GM21360 (cell line): Measurements from ENCODE around the gene PDE2A.
"Not testable (repeated sequence)": the region's sequence is repeated elsewhere in the genome, so short reads cannot be mapped to it uniquely, and the experiment has no call there.

Source experiments
- ATAC-seq: cut with Tn5 transposase; IDR thresholded peaks from one replicate; pipeline ENCODE4 v1.9.1; 2021; ENCODE audit warnings: mild to moderate bottlenecking, moderate library complexity; ENCODE audit not compliant: unreplicated experiment

Gene PDE2A

DNA sequence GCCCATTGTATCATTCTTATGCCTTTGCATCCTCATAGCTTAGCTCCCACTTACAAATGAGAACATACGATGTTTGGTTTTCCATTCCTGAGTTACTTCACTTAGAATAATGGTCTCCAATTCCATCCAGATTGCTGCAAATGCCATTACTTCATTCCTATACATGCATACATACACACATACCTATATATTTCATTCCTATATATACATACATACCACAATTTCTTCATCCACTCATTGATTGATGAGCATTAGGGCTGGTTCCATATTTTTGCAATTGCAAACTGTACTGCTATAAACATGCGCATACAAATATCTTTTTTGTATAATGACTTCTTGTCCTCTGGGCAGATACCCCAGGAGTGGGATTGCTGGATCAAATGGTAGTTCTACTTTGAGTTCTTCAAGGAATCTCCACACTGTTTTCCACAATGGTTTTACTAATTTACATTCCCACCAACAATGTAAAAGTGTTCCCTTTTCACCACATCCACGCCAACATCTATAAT is 119.2 kb downstream of the PDE2A start:
- ATAC-seq, result not testable (repeated sequence)

DNA sequence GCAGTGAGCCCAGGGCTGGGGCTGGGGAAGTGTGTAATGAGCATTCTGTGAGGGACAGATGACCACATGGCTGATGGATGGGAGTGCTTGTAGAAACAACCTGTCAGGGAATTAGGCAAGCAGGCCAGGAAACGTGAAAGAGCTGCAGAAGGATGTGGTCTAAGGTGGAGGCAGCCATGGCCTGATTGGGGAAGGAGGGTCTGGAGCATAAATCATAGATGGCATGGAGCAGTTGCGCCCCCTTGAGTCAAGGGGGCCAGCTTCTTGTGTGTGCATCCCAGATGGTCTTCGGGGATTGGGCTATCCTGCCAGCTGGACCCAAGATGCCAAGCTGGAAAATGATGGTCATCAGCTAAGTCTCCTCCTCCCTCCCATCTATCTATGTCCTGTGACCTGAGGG is 120.5 kb downstream of the PDE2A start:
- ATAC-seq, result no peak

DNA sequence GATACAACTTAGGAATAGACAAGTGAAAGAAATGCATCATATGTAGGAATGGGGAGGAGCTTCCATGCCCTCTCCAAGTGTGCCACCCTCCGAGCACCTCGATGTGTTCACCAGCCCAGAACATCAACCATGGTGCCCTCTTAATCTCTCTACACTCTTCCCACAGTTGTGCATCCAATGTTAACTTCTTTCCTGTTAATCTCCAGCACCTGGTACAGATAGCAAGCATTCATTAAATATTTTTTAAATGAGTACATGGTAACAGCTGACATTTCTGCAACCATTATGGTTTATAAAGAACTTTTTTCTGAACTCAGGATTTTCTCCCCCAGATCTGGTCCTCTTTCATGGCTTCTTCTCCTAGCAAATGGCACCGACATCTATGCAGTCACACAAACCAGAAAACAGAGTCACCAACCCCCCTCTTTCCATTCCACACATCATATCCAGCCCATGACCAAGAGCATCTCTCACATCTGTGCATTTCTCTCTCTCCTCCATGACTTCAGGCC is 121.8 kb downstream of the PDE2A start:
- no peak for ATAC-seq

DNA sequence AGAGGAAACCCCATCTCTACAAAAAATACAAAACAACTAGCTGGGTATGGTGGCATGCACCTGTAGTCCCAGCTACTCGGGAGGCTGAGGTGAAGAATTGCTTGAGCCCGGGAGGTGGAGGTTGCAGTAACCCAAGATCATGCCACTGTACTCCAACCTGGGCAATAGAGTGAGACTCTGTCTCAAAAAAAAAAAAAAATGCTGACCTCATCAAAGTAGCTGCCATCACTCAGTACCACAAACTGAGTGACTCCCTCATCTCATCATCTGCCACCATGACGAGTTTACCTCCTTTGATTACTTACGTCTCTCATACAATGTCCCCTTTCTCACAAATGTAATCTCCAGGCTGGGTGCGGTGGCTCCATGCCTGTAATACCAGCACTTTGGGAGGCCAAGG is 122.7 kb downstream of the PDE2A start:
- no peak for ATAC-seq

DNA sequence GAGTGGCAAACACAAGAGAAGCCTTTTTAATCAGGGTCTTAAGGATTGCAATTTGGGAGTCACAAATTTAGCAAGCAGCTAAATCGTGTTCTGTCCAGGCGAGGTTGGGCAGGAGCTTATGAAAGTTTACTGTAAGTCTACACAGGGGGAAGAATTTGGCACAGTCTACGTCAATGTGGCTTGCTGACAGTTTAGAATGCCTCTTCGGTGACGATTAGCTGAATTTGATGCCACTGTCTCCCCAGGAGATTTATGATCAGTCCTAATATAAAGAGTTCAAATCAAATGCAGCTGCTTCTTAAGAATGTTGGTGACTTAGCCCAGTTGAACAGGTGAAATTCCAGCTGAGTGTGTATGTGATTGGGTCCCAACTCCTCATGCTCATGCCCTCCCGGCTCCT is 125.8 kb downstream of the PDE2A start:
- ATAC-seq, result no peak

DNA sequence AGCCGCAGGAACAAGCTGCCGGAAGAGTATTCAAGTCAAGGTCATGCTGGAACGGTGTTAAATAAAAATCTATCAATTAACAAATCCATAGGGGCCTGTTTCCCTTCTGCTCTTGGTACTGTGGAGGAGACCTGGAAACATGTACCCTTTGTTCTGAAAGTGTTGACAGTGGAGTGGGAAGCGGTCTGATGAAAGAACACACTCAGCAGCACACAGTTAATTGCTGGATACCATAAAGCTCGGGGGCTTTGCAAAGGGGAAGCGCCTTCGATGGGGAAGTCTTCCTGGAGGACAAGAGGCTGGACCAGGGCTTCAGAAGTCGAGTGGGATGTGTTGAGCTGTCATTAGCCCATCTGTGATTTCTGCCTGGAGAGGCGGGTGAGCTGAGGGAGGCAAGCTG is 127.4 kb downstream of the PDE2A start:
- no peak for ATAC-seq

GRCh38 chr11:72544589-72544988 is 129.6 kb downstream of the PDE2A start:
- ATAC-seq, result no peak

DNA sequence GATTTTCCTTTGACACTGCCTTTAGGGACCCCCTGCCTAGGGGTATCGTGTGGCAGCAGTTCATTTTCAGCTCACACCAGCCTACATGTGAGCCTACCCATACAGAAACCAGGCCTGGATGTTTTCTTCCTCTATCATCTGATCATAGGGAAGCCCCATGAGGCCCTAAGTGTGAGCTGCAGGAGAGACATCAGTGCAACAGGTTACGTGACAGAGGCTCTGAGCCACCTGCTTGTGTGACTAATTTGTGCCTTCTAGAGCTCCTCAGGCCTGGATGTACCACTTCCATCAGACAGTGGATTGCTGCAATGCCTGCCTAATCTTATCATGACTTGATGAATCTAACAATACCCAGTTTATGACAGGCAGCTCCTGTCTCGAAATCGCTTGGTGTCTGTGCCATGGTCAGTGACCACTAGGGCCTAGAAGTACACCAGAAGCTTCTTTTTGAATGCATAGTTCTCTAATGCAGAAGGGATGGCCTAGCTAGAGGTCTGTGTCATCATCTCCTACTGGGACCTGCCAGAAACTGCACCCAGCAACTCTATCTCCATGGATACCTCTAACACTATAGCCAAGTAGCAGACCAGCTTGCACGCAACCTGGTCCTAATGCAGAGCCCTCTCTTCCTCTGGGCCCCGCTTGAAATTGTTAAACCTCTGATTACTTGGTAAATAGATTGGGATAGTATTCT is 130.2 kb downstream of the PDE2A start:
- no peak for ATAC-seq

- ATAC-seq, result no peak
Measured at GRCh38 chr11:72541257-72541974, 132.8 kb downstream of the PDE2A start.

DNA sequence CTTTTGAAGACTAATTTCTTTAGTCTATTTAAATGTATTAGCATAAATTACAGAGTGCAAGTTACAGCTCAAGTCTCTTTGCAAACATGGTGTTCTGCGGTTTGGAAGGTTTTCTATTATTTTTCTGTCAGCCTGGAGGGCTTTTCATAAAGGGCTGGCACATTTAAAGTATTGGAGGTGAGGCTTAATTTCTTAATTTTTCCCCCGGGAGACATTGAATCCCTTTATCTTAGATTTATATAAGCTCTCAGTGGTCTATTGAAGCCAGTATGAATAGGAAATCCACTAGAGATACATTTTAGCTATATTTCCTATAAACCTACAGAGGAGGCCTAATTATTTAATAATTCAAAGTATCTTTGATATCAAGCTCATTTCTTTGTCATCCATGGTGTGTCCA is 137.2 kb downstream of the PDE2A start:
- ATAC-seq, result no peak

GRCh38 chr11:72535194-72535547 is 139.1 kb downstream of the PDE2A start:
- no peak for ATAC-seq

DNA sequence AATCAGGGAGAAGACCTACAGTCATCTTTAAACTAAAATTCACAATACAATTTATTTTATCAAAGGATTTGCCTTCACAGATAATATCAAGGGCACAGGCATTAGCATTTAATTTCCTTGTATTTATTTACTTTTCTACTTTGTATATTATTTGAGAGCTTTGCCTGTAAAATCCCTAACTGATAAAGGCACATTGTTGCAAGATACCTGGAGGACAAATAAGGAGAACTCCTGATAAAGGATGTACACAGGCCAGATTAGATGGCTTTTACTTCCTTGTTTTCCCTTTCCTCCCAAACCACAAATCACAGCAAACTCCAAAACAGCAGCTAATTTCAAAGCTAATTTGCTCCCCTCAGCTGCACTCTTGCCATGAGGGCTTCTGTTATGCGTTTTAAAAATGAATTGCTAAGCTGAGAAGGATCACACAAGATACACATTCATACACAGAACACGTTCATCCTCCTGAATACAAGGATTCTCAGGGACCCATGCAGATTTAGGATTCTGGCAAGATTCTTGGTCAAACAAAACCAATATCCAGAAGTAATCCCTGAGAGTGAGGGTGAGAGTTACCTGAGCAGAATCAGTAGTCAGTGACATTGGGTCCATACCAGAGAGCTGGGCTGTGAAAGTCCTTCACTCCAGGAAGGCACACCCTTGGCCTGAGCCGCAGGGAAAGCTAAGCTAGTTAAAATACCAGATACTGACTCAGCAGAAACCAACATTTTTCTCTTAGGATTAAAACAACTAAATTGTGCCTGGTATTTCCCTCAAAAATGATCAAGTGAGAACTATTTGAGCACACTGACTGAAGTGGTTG is 139.6 kb downstream of the PDE2A start:
- ATAC-seq, result no peak

- no peak for ATAC-seq
Measured at GRCh38 chr11:72529068-72529467, 145.2 kb downstream of the PDE2A start.

DNA sequence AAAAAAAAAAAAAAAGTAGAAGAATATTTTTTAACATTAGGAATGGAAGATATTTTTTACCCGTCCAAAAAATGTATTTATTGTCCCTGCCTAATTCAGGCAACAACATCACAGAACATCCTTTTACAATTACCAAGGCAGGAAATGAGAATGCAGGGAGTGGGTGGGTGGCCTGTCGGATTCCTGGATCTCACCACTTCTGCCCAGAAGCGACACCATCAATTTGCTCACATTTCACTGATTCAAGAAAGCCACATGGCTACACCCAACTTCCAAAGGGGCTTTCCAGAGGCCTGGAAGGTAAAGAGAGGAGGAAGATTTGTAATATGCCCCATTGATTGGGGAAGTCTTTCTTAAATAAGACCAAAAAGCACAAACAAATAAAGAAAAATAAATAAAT is 146.1 kb downstream of the PDE2A start:
- no peak for ATAC-seq
